Astrocyte of the spinal cord (primary cell): ENCODE measurements around the gene BANK1.

ENCODE experiments used
- DNase-seq: peaks from one replicate; pipeline ENCODE4 v3.0.0; 2011; ENCODE audit warnings: low read depth, low spot score
- H3K4me3 ChIP-seq: 2 replicates; pipeline ENCODE4 v1.5.1; 2011; ENCODE audit warnings: low read depth, mild to moderate bottlenecking, low read length, moderate library complexity
- CTCF ChIP-seq: IDR thresholded peaks from 2 replicates; pipeline ENCODE4 v1.5.1; 2012; ENCODE audit warnings: low read depth, mild to moderate bottlenecking, low read length, inconsistent platforms
- in situ Hi-C: cut with HindIII; loops from 2 replicates; pipeline ENCODE4 v1.10.0; 2017; ENCODE audit warnings: low sequenced_read_pairs

Gene BANK1

GRCh38 chr4:102042871-102043802 lies 252.6 kb downstream of the BANK1 start:
- no peak overlapping the region for H3K4me3 ChIP-seq
- in situ Hi-C loops = no loop called here
- no peak for DNase-seq
- TF ChIP-seq CTCF = no peak

GRCh38 chr4:102047616-102048015 lies 257.1 kb downstream of the BANK1 start:
- H3K4me3 ChIP-seq = no peak overlapping the region
- DNase-seq = no peak
- in situ Hi-C loops = no loop called here
- no peak for TF ChIP-seq CTCF

- in situ Hi-C loops = no loop called here
- TF ChIP-seq CTCF = no peak
- H3K4me3 ChIP-seq = no peak overlapping the region
- no peak for DNase-seq
These were observed 265.3 kb downstream of the BANK1 start for GRCh38 chr4:102055805-102056204.

GRCh38 chr4:102057122-102057521 lies 266.6 kb downstream of the BANK1 start:
- TF ChIP-seq CTCF = no peak
- in situ Hi-C loops = no loop called here

GRCh38 chr4:102061133-102061532 lies 270.6 kb downstream of the BANK1 start:
- DNase-seq = no peak
- TF ChIP-seq CTCF = no peak
- in situ Hi-C loops = no loop called here
- H3K4me3 ChIP-seq = no peak overlapping the region

More at GRCh38 chr4:102057122-102057521, 266.6 kb downstream of the BANK1 start:
- DNase-seq = no peak
- no peak overlapping the region for H3K4me3 ChIP-seq

- H3K4me3 ChIP-seq = no peak overlapping the region
- in situ Hi-C loops = no loop called here
- DNase-seq = no peak
- TF ChIP-seq CTCF = no peak
These were observed 274.4 kb downstream of the BANK1 start for GRCh38 chr4:102064747-102065442.
